Suprapubic skin (tissue), 4 donors: ENCODE data around the gene SUPT7L.

ENCODE experiments used
- POLR2A ChIP-seq, 2 donors: fragments of 450-650 bp; IDR thresholded peaks; one replicate each; pipeline ENCODE4 v1.6.1; 2017; ENCODE audit warnings: antibody characterized with exemption in 2 of 2, mild to moderate bottlenecking in 2 of 2, moderate library complexity in 2 of 2
- POLR2AphosphoS5 ChIP-seq, 3 donors: sonication (generic); formaldehyde crosslinking; IDR thresholded peaks; one replicate each; pipeline ENCODE4 v1.6.1; 2017; ENCODE audit warnings: antibody characterized with exemption in 3 of 3
- TF ChIP-seq, protein P1 (sequence below), 2 donors: fragments of 200-600 bp in 1 of 2; fragments of 450-650 bp in 1 of 2; sonication (generic) in 1 of 2; IDR thresholded peaks; one replicate each; pipeline ENCODE4 v1.5.1; 2016 to 2019; ENCODE audit warnings: antibody characterized with exemption in 2 of 2, mild to moderate bottlenecking in 1 of 2, moderate library complexity in 1 of 2

DNA sequence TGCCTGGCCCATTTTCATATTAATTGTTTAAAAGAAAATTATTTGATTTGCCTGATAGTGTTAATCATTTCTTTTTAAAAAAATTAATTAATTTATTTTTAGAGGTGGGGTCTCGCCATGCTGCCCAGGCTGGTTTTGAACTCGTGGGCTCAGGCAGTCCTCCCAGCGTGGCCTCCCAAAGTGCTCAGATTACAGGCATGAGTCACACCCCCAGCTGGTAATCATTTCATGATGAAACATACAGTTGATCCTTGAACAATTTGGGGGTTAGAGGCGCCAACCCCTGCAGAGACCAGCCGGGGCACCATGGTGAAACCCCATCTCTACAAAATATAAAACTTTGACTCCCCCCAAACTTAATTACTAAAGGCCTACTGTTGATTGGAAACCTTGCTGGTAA is 26.6 kb downstream of the SUPT7L start:
- TF ChIP-seq, protein P1, sequence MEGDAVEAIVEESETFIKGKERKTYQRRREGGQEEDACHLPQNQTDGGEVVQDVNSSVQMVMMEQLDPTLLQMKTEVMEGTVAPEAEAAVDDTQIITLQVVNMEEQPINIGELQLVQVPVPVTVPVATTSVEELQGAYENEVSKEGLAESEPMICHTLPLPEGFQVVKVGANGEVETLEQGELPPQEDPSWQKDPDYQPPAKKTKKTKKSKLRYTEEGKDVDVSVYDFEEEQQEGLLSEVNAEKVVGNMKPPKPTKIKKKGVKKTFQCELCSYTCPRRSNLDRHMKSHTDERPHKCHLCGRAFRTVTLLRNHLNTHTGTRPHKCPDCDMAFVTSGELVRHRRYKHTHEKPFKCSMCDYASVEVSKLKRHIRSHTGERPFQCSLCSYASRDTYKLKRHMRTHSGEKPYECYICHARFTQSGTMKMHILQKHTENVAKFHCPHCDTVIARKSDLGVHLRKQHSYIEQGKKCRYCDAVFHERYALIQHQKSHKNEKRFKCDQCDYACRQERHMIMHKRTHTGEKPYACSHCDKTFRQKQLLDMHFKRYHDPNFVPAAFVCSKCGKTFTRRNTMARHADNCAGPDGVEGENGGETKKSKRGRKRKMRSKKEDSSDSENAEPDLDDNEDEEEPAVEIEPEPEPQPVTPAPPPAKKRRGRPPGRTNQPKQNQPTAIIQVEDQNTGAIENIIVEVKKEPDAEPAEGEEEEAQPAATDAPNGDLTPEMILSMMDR (IDR thresholded peaks at IDR 0.05), result no peak
- TF ChIP-seq POLR2A (IDR thresholded peaks at IDR 0.05), result no peak
- TF ChIP-seq POLR2AphosphoS5 (IDR thresholded peaks at IDR 0.05), result no peak
